GM19043 (cell line): ENCODE results near the gene CYP20A1.
"Not testable (repeated sequence)": the region's sequence is repeated elsewhere in the genome, so short reads cannot be mapped to it uniquely, and the experiment has no call there.

Experiments
- ATAC-seq: cut with Tn5 transposase; IDR thresholded peaks from one replicate; pipeline ENCODE4 v1.9.1; 2021; ENCODE audit warnings: low read depth; ENCODE audit not compliant: unreplicated experiment

The CYP20A1 gene, protein sequence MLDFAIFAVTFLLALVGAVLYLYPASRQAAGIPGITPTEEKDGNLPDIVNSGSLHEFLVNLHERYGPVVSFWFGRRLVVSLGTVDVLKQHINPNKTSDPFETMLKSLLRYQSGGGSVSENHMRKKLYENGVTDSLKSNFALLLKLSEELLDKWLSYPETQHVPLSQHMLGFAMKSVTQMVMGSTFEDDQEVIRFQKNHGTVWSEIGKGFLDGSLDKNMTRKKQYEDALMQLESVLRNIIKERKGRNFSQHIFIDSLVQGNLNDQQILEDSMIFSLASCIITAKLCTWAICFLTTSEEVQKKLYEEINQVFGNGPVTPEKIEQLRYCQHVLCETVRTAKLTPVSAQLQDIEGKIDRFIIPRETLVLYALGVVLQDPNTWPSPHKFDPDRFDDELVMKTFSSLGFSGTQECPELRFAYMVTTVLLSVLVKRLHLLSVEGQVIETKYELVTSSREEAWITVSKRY

DNA sequence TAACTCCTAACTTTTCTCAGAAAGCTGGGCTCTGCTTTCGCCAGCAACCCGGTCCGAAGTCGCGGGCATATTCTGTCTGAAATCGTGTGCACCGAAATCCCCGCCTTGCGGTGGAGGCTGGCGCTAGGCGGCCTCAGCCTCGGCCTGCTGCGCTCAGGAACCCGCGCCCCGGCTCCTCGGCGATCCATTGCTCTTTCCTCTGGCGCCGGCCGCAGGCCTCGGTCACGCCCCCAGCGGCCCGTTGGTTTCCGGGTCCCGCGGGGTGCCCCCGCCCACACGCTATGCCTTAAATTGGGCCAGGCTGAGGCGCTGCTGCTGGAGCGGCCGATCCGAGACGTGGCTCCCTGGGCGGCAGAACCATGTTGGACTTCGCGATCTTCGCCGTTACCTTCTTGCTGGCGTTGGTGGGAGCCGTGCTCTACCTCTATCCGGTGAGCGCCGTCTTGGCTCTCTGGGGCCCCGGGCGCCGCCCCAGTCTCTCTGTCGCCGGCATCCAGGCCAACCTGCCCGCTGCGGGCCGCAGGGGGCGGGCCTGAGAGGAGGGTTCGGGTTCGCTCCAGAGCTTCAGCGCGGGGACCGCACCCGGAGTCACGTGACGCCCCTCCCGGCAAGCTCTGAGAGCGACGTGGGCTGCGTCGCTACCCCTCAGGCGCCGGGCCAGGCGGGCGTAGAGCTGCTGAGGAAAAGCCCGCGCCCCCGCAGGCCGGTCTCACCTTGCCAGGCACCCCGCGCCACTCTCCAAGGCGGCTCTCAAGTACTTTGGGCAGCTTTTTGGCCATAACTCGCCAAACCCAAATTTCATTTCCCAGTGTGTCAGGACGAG, at the start of gene CYP20A1:
CYP20A1 (plus strand) TSS at position 315 of the 823 bp plus-strand sequence; CDS start at position 360, 45 bp downstream.
- ATAC-seq = peak; percentile 84

DNA sequence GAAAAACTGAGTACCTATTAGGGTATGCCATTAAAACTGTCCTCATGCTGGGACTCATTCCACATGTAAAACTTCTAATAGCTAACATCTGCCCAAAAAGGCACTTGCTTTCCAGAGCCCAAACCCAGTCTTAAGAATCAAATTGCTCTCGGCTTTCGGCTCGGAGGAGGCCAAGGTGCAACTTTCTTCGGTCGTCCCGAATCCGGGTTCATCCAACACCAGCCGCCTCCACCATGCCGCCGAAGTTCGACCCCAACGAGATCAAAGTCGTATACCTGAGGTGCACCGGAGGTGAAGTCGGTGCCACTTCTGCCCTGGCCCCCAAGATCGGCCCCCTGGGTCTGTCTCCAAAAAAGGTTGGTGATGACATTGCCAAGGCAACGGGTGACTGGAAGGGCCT, 48.3 kb upstream of the CYP20A1 start:
- ATAC-seq = not testable (repeated sequence)

- not testable (repeated sequence) for ATAC-seq
These were observed 47.8 kb upstream of the CYP20A1 start for GRCh38 chr2:203191026-203191425.

GRCh38 chr2:203191961-203192360, 46.9 kb upstream of the CYP20A1 start:
- ATAC-seq = no peak

GRCh38 chr2:203195331-203196036, 43.3 kb upstream of the CYP20A1 start:
- ATAC-seq = no peak

DNA sequence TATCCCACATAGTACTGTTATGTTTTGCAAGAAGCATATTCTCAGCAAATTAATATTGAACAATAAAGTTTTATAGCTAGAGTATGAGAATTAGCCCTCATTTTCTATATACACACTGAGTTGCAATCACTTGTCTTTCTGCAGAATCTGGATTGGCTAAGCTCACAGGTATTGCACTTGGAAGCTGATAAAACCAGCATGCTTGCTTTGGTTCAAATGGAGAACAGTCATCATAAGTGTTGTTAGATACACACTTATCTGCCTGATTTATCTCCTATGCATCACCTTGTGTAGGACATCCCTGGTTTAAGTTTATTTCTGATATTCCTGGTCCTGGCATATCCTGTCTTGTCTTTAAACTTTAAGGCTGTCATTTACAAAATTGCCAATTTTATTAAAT, 38.0 kb upstream of the CYP20A1 start:
- no peak for ATAC-seq

DNA sequence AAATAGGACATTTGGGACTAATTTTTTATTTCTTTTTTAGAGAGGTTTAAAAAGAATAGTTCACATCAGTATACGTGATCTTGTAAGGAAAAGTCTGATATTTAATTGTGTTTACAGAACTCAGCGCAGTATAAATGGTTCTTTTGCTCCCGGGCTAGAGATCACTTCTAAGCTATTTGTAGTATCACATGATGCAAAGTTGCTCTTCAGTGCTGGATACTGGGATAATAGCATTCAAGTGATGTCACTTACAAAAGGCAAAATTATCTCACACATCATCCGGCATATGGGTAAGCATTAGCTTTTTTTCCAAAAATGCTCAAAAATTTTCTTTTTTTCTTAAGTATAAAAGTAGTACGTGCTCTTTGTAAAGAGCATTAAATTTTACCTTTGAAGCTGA, 37.4 kb upstream of the CYP20A1 start:
- ATAC-seq = no peak

DNA sequence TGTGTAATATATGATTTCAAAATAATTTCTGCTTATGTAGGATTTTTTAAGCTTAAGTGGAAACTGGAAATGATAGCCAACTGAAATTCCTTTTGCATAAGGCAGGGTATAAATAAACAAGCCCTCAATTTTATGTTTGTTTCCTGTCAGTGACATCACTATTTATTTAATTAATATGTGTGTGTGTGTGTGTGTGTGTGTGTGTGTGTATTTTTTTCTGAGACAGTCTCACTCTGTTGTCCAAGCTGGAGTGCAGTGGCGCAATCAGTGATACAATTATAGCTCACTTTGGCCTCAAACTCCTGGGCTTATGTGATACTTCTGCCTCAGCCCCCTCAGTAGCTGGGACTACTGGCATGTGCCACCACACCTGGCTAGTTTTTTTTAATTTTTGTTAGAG, 29.3 kb upstream of the CYP20A1 start:
- ATAC-seq = no peak

DNA sequence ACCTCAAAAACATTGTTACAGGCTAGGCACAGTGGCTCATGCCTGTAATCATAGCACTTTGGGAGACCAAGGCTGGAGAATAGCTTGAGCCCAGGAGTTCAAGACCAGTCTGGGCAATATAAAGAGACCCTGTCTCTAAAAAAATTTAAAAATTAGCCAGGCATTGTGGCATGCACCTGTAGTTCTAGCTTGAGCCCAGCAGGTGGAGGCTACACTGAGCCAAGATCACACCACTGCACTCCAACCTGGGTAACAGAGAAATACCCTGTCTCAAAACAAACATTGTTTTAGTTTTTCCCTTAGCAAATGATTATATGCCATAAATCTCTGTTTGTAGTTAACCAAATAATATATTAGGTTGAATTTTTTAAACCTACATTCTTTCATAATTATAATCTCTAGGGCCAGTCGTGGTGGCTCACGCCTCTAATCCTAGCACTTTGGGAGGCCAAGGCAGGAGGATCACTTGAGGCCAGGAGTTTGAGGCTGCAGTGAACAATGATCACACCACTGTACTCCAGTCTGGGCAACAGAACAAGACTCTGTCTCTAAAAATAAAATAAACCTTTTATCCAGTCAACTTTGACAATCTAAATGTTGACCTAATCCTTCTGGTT, 13.3 kb upstream of the CYP20A1 start:
- peak; percentile 68 for ATAC-seq

DNA sequence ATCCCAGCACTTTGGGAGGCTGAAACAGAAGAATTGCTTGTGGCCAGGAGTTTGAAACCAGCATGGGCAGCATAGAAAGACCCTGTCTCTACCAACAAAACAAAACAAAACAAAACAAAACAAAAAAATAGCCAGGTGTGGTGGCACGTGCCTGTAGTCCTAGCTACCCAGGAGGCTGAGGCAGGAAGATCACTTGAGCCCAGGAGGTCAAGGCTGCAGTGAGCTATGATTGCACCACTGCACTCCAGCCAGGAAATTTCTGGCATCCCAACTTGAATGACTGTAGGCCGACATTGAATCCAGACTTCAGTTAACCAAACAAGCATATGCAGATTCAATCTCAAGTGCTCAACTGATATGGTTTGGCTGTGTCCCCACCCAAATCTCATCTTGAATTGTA, 9.1 kb upstream of the CYP20A1 start:
- not testable (repeated sequence) for ATAC-seq

- ATAC-seq = no peak
These were observed 1.2 kb upstream of the CYP20A1 start for GRCh38 chr2:203237346-203238238.

DNA sequence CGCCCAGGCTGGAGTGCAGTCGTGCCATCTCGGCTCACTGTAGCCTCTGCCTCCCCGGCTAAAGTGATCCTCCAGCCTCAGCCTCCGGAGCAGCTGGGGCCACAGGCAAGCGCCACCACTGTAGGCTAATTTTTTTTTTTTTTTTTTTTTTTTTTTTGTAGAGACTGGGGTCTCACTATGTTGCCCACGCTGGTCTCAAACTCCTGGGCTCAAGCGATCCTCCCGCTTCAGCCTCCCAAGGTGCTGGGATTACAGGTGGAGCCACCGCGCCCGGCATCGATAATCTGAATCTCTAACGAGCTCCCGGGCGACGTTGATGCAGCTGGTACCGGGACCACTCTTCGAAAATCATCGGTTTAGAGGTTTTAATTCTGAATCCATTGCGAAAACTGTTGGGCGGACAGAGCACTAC, 520 bp upstream of the CYP20A1 start:
- ATAC-seq = peak; percentile 1

DNA sequence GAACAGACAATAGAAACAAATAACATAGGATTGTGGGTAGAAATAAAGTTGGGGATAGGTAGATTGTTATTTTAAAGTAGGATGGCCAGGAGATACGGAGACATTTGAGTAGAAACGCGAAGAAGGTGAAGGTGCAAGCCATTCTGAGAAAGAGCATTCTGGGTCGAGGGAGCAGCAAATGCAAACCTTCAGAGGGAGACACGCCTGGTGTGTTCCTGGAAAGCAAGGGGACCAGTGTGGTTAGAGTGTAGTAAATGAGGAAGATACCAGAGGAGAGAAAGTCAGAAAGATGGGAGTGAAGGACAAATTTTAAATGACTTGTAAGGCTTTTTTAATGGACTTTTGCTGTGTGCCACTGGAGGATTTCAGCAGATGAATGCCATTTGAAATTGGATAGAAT, 1.7 kb downstream of the CYP20A1 start:
- no peak for ATAC-seq

- no peak for ATAC-seq
These were observed 3.7 kb downstream of the CYP20A1 start for GRCh38 chr2:203242518-203242917.

DNA sequence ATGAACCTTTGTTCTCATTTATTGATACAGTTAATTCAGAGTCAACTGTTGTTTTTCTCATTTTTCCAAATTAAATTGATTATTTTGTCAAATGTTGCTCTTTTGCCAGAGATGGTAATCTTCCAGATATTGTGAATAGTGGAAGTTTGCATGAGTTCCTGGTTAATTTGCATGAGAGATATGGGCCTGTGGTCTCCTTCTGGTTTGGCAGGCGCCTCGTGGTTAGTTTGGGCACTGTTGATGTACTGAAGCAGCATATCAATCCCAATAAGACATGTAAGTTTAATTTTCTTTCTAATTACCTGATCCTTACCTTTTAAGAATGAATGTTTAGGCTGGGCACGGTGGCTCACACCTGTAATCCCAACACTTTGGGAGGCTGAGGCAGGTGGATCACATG, 7.8 kb downstream of the CYP20A1 start:
- no peak for ATAC-seq

GRCh38 chr2:203252818-203253217, 14.0 kb downstream of the CYP20A1 start:
- no peak for ATAC-seq

DNA sequence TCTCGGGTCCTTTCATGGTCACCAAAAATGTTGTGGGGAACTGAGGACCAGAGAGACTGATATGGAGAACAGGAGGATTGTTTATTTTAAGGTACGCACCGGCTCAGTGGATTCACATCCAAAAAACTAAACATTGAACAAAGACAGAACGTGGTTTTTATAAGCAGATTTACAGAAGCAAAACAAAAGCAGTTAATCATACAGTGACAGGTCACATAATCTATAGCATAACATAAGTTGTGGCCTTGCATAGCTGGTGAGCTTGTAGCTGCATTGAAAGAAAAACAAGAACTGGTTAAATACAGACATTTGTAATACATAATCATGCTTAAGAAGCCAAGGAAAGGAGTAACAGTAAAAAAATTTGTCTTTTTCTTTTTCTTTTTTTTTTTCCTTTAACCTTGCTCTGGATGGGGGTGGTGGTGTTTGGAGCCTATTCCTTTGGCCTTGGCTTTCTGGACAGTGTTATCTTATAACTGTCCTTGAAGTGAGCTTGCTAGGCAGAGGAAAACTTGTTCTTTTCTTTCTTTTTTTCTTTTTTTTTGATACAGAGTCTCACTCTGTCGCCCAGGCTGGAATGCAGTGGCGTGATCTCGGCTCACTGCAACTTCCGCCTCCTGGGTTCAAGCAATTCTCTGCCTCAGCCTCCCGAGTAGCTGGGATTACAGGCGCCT, 14.7 kb downstream of the CYP20A1 start:
- ATAC-seq = not testable (repeated sequence)

DNA sequence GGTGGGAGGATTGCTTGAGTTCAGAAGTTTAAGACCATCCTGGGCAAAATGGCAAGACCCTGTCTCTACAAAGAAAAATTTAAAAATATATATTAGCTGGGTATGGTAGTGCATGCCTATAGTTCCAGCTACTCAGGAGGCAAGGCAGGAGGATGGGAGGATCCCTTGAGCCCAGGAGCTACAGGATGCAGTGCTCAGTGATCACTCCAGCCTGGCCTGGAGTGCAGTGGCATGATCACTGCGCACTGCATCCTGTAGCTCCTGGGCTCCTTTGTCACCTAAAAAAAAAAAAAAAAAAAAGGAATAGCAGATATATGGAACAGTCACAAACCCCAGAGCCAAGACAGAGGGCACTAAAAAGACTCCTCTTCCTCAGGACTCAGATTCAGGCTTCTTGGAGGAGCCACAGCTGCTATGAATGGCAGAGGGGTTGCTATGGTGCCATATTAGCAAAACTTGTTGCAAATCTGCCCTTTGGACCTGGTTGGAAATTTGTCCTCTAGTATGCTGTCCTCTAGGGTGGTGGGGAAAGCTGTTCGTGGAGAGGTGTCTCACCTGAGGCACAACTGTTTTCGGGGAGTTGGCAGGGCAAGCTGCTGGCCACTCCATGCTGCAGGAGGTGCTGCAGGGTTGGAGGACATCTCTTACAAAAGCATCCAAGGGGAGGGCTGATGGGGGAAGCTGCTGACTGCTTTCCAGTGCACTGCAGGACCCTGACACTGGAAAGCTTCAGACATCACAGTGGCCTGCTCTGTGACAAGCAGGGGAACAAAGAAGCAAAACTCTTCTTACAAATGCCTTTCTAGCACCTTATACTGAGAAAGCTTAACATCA, 22.7 kb downstream of the CYP20A1 start:
- ATAC-seq = no peak
